HG03442 (cell line): ENCODE data around the gene TIMM8A.
"Not testable (repeated sequence)": the region's sequence is repeated elsewhere in the genome, so short reads cannot be mapped to it uniquely, and the experiment has no call there.

Experiments used
- ATAC-seq: cut with Tn5 transposase; IDR thresholded peaks from one replicate; pipeline ENCODE4 v1.9.1; 2021; ENCODE audit warnings: mild to moderate bottlenecking, moderate library complexity; ENCODE audit not compliant: unreplicated experiment

TIMM8A gene

GRCh38 chrX:101360390-101360789 is 11.8 kb upstream of the TIMM8A start:
- no peak for ATAC-seq

- ATAC-seq, result no peak
Measured at GRCh38 chrX:101359966-101360365, 11.4 kb upstream of the TIMM8A start.

- ATAC-seq, result no peak
Measured at GRCh38 chrX:101357166-101357795, 8.7 kb upstream of the TIMM8A start.

GRCh38 chrX:101349193-101349562 is 636 bp upstream of the TIMM8A start:
- ATAC-seq, result no peak

- ATAC-seq, result no peak
Measured at GRCh38 chrX:101347859-101348451, 587 bp downstream of the TIMM8A start.

GRCh38 chrX:101337776-101338271 is 10.7 kb downstream of the TIMM8A start:
- ATAC-seq, result no peak

GRCh38 chrX:101334310-101334709 is 14.2 kb downstream of the TIMM8A start:
- ATAC-seq, result not testable (repeated sequence)

GRCh38 chrX:101326600-101326999 is 21.9 kb downstream of the TIMM8A start:
- not testable (repeated sequence) for ATAC-seq

- ATAC-seq, result no peak
Measured at GRCh38 chrX:101303790-101304189, 44.8 kb downstream of the TIMM8A start.
